ENCODE measurements around the gene MSH5. TPM values are rescaled to one million over a fixed set of nuclear protein-coding genes. Genes with fewer than 3 reads are reported as not detected.
A peak's percentile ranks its signal among the peaks of the same experiment; 100 is the strongest.

The MSH5 gene
- total RNA-seq, 1 donor from 2014 or later: 11.2 TPM

DNA sequence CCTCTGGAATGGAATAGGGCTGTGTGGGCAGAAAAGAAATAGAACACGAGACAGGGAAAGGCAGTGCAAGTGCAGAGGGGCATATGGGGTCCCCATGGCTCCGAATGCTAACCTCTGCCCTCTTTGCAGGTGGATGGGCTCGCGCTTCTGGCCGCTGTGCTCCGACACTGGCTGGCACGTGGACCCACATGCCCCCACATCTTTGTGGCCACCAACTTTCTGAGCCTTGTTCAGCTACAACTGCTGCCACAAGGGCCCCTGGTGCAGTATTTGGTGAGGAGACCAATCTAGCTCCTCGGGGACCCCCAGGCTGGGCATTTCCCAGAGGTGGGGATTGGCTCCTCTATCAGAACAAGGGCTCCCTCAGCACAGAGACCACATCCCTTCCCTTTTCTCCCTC is 21.5 kb downstream of the MSH5 start:
- ATAC-seq: no peak
- Histone ChIP-seq H3K36me3 (no peaks in the 10 kb centered on the region), H3K9me3 (no peaks in the 10 kb centered on the region), H3K4me1 (no peaks in the 10 kb centered on the region), H3K27ac (no peak overlapping the region), H3K4me3 (no peak overlapping the region), H3K27me3 (no peaks in the 10 kb centered on the region)
- TF ChIP-seq, protein P1, sequence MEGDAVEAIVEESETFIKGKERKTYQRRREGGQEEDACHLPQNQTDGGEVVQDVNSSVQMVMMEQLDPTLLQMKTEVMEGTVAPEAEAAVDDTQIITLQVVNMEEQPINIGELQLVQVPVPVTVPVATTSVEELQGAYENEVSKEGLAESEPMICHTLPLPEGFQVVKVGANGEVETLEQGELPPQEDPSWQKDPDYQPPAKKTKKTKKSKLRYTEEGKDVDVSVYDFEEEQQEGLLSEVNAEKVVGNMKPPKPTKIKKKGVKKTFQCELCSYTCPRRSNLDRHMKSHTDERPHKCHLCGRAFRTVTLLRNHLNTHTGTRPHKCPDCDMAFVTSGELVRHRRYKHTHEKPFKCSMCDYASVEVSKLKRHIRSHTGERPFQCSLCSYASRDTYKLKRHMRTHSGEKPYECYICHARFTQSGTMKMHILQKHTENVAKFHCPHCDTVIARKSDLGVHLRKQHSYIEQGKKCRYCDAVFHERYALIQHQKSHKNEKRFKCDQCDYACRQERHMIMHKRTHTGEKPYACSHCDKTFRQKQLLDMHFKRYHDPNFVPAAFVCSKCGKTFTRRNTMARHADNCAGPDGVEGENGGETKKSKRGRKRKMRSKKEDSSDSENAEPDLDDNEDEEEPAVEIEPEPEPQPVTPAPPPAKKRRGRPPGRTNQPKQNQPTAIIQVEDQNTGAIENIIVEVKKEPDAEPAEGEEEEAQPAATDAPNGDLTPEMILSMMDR (IDR thresholded peaks at IDR 0.05): no peak
- intact Hi-C loops (cut with DNase I): no loop called here
- no peak for DNase-seq

DNA sequence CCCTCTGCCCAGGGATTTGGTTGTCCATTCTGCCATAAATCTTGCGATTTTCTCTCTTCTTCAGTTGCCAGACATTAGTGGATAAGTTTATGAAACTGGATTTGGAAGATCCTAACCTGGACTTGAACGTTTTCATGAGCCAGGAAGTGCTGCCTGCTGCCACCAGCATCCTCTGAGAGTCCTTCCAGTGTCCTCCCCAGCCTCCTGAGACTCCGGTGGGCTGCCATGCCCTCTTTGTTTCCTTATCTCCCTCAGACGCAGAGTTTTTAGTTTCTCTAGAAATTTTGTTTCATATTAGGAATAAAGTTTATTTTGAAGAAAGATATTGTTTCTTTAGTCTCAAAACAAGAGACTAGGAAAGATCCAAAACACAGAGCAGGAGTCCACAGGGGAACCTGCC is 22.6 kb downstream of the MSH5 start, which contains the start of gene SAPCD1:
Gene SAPCD1, plus strand, starts transcription at position 301 of the 400 bp plus-strand sequence. CDS start 399 bp downstream, outside the sequence.
- Histone ChIP-seq H3K36me3 (no peaks in the 10 kb centered on the region), H3K27ac (no peak within 1 kb of the TSS), H3K4me1 (no peaks in the 10 kb centered on the region), H3K9me3 (no peaks in the 10 kb centered on the region), H3K4me3 (no peak within 1 kb of the TSS), H3K27me3 (no peaks in the 10 kb centered on the region)
- DNase-seq (no peak), ATAC-seq (no peak)
- TF ChIP-seq, protein P1 (IDR thresholded peaks at IDR 0.05): no peak
- intact Hi-C loops (cut with DNase I): no loop called here

DNA sequence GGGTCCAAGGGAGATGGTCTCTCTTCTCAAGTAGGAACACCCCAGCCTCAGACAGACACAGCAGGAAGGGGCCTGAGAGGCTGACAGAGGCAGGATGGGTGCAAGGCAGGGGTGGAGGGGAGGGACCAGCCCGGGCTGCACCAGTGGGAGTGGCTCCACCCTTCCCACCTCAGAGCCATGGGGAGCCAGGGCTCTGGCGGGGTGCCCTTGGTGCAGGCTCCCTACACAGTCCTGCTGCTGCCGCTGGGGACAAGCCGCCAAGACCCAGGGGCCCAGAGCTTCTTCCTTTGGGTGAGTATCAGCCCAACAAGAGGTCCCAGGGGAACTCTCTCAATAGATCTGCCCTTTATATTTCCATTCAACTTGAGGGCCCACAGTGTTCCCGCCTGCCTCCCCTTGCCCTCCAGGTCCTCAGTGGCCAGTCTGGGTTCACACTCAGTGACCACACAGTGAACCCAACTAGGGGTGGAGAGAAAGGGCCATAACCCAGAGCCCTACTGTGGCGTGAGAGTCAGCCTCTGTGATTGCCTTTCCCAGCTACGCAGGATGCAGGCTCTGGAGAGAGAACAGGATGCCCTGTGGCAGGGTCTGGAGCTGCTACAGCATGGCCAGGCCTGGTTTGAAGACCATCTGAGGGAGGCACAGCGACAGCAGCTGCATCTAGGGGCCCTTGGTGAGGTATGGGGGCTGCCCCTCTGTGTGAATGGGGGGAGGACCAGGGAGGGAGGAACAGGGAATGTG is 23.2 kb downstream of the MSH5 start:
- no peaks in the 10 kb centered on the region for H3K9me3 ChIP-seq
- ATAC-seq (no peak), DNase-seq (no peak)
- no peaks in the 10 kb centered on the region for H3K36me3 ChIP-seq
- H3K27me3 ChIP-seq: no peaks in the 10 kb centered on the region
- H3K4me1 ChIP-seq: no peaks in the 10 kb centered on the region
- intact Hi-C loops (cut with DNase I): no loop called here
- H3K27ac ChIP-seq: no peak overlapping the region
- TF ChIP-seq, protein P1 (IDR thresholded peaks at IDR 0.05): no peak
- H3K4me3 ChIP-seq: no peak overlapping the region

DNA sequence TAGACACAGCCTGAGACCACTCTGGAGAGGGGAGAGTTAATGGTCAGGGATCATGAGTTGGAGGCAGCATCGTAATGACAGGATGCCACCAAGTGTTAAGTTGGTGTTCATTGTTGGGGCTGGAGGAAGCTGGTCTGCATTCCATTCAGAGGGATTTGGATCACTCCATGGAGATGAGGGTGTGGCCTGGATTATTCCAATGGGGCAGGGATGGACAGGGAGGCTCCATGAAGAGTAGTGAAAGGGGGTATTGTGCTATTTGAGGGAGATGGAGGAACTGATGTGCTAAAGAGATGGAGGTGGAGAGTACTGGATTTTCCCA is 23.8 kb downstream of the MSH5 start:
- intact Hi-C loops (cut with DNase I): no loop called here
- H3K27me3 ChIP-seq: no peaks in the 10 kb centered on the region
- H3K4me1 ChIP-seq: no peaks in the 10 kb centered on the region
- no peaks in the 10 kb centered on the region for H3K9me3 ChIP-seq
- H3K36me3 ChIP-seq: no peaks in the 10 kb centered on the region
- H3K4me3 ChIP-seq: no peak overlapping the region
- no peak for DNase-seq
- H3K27ac ChIP-seq: no peak overlapping the region
- peak; percentile 31 for ATAC-seq
- TF ChIP-seq, protein P1 (IDR thresholded peaks at IDR 0.05): no peak

DNA sequence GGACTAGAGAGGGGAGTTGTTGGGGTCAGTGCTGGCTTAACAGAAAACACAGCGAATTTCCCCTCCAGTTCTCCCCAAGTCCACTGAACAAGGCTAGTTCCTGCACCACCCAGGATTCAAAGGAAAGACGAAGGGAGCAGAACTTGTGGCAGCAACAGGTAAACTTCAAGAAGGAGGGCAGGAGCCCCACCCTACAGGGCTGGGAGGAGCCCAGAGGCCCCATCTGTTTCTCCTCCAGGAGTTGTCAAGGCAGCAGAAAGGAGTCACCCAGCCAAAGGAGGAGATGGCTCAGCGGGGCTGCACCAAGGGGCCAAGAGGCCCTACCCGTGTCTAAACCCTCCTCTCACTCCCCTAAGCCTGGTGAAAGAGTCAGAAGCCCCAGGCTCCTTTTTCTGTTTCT is 24.4 kb downstream of the MSH5 start:
- intact Hi-C loops (cut with DNase I): no loop called here
- H3K36me3 ChIP-seq: no peaks in the 10 kb centered on the region
- TF ChIP-seq, protein P1 (IDR thresholded peaks at IDR 0.05): no peak
- H3K4me3 ChIP-seq: no peak overlapping the region
- H3K27ac ChIP-seq: no peak overlapping the region
- H3K9me3 ChIP-seq: no peaks in the 10 kb centered on the region
- ATAC-seq (no peak), DNase-seq (no peak)
- H3K27me3 ChIP-seq: no peaks in the 10 kb centered on the region
- peaks cover 4% of the 10 kb centered on the region for H3K4me1 ChIP-seq

DNA sequence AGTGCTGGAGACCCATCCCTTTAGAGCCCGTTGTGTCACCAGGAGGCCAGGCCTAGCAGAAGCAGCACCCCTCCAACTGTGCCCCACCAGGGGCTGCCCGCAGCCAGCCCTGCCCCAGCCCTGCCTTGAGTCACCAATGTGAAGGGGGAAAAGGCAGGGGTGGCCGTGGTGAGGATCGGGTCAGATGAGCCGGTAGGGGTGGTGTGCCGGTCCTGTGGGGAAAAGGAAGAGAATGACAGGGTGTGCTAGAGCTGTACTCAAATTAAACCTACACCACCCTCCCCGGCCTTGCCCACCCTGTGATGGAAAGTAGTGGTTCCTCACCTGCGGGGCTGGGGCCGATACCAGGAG is 25.7 kb downstream of the MSH5 start:
- no peak overlapping the region for H3K4me3 ChIP-seq
- intact Hi-C loops (cut with DNase I): no loop called here
- H3K9me3 ChIP-seq: no peaks in the 10 kb centered on the region
- ATAC-seq (no peak), DNase-seq (no peak)
- TF ChIP-seq, protein P1 (IDR thresholded peaks at IDR 0.05): no peak
- no peak overlapping the region for H3K27ac ChIP-seq
- H3K36me3 ChIP-seq: no peaks in the 10 kb centered on the region
- peaks cover 6% of the 10 kb centered on the region for H3K4me1 ChIP-seq
- no peaks in the 10 kb centered on the region for H3K27me3 ChIP-seq

Data from upper lobe of right lung (tissue), 1 donor.